Measurements from ENCODE around the gene ATP10A.

Gene ATP10A, protein sequence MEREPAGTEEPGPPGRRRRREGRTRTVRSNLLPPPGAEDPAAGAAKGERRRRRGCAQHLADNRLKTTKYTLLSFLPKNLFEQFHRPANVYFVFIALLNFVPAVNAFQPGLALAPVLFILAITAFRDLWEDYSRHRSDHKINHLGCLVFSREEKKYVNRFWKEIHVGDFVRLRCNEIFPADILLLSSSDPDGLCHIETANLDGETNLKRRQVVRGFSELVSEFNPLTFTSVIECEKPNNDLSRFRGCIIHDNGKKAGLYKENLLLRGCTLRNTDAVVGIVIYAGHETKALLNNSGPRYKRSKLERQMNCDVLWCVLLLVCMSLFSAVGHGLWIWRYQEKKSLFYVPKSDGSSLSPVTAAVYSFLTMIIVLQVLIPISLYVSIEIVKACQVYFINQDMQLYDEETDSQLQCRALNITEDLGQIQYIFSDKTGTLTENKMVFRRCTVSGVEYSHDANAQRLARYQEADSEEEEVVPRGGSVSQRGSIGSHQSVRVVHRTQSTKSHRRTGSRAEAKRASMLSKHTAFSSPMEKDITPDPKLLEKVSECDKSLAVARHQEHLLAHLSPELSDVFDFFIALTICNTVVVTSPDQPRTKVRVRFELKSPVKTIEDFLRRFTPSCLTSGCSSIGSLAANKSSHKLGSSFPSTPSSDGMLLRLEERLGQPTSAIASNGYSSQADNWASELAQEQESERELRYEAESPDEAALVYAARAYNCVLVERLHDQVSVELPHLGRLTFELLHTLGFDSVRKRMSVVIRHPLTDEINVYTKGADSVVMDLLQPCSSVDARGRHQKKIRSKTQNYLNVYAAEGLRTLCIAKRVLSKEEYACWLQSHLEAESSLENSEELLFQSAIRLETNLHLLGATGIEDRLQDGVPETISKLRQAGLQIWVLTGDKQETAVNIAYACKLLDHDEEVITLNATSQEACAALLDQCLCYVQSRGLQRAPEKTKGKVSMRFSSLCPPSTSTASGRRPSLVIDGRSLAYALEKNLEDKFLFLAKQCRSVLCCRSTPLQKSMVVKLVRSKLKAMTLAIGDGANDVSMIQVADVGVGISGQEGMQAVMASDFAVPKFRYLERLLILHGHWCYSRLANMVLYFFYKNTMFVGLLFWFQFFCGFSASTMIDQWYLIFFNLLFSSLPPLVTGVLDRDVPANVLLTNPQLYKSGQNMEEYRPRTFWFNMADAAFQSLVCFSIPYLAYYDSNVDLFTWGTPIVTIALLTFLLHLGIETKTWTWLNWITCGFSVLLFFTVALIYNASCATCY (N-terminal part only)

DNA sequence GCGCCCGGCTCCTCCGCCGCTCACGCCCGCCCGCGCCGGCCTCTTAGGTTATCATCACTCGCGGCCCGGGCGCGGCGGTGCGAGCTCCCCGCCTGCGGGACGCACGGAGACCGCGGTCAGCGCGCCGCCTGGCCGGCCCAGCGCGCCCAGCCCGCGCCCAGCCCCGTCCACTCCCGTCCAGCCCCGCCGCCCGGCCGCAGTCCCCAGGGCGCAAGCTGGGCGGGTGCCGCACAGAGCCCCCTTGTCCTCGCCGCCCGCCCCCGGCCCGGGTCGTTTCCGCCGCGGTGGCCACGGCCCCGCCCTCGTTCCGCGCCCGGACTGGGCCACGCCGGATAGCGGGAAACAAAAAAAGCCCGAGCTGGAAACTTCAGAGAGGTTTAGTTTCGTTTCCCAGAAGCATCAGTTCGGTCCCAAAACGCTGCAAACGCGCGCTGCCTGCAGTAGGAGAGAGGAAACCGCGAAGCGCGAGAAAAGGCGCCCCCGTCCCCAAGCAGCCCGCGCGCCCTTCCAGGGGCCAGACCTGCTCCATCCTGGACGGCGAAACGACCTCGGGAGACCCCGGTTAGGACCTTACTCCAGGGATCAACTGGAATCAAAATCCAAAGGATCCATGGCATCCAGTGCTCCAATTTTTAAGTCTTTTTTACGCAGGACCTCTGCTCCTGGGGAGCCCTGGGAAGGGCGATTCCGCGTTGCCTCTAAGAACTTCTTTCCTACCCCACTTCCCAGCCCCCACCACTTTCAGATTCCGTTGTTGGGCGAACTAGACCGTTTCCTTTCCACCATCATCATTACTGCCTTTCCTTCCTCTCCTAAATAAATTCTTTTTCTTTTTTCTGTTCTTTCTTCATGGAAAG is at the start of gene ATP10A:
Gene ATP10A (minus strand): TSS at position 217 of the 857 bp plus-strand sequence. CDS start 231 bp downstream, outside the sequence.
- no peak for DNase-seq

DNA sequence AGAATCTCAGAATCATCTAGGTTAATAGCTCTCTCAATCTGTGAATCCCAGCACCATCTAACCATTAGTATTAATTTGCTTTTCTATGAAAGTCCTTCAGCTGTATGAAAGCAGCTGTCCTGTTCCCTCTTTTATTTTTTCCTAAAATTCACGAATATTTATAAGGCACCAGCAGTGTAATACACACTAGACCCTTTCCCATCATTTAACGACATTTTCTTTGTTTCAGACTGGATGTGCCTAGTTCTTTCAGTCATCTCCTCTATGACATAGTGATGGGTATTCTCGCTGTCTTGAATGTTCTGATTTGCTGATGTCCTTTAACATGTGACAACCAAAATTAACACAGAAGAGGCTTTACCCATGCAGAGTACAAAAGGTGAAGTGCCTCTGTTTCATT is 48.9 kb upstream of the ATP10A start:
- no peak for DNase-seq

DNA sequence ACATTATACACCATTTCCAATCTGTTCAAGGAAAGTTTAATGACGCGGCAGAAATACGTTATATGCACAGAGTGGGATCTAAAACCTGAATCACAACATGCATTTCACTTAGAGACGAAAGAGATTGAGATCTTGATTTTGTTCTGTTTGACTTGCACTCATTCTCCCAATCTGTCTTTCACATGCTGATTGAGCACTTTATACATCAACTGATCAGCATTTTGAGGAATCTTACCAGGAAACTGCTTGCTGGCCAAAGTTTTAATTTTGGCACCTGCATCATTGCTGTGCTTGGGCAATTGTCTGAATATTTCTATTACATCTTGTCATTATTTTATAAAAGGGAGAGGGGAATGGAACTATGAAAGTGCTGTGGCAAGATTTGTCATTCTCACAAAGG is 47.7 kb upstream of the ATP10A start:
- DNase-seq: no peak

- no peak for DNase-seq
Observed at GRCh38 chr15:25909806-25910205, 46.7 kb upstream of the ATP10A start.

GRCh38 chr15:25909325-25909724 is 46.2 kb upstream of the ATP10A start:
- DNase-seq: no peak

DNA sequence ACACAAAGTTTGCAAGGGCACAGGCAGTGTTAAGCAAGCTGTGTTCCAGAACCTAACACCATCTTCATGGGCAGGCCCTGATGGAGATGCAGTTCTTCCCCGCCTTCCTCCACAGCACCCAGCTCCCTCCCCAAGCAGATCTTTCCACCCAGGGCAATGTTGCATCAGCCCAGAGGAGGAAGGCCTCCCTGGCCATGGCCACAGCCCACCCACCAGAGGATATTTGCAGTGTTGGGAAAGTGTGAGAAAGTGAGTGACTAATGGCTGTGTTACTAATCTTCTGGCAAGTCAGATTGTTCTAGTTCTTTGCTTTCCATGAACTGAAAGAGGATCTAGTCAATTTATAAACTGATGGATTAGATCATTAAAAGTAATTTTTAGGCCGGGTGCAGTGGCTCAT is 42.0 kb upstream of the ATP10A start:
- DNase-seq: no peak

DNA sequence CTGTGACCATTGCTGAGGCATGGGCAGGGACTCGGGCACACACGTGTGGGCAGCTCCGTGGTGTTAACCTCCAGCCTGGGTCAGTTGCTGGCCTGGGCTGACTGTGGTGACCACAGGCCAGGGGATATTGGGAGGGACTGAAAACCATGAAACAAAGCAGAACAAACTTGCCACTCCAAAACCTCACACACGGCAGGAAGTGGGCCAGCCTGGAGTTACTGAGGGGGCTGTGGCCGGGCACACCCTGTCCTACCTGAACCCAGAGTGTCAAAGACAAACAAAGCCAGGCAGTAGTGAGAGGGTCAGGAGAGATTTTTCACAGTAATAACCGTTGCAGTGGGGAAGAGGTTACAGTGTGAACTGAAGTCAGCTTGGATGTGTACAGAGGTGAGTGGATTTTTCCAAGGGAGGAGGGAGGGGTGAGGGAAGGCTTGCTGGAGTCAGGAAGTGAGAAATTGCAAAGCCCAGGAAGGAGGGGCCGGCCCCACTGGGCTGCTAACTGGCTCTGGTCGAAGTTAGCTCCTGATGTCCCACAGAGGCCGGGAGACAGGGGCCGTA is 40.0 kb upstream of the ATP10A start:
- DNase-seq: peak; percentile 21

- DNase-seq: peak; percentile 11
Observed at GRCh38 chr15:25901811-25902605, 38.9 kb upstream of the ATP10A start.

DNA sequence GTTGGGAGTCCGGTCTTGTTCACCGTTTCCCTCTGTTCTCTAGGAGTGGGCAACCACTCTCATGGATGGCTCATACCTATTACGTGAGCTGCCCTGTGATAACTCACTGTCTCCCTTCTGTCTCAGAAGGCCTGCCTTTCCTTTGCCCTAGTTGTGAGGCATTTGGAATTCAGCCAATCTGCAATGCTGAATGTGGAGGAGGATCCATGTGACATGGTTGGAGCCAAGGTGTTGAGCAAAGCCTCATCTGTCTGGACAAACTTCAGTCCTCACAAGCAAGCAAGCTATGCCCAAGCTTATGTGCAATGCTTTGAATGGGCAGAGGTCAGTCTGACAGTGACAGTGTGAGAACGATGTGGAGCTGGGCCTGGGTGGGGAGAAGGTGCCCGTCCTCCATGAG is 37.8 kb upstream of the ATP10A start:
- no peak for DNase-seq

DNA sequence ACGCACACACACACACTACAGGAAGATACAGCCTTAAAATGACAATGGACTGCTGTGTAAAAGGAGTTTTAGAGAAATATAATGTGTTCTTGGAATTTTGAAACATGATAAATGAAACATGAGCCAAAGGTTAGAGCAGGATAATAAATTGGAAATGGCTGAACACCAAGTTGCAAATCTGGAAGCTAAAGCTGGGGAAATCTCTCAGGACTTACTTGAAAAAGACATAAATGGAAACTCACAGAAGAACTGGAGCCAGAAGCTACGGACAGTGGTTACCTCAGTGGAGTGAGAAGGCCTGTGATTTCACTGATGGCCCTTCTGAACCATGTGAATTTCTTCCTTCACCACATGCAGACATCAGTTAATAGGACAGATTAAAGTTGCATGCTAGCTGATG is 37.3 kb upstream of the ATP10A start:
- DNase-seq: no peak

- no peak for DNase-seq
Observed at GRCh38 chr15:25899870-25900269, 36.7 kb upstream of the ATP10A start.

DNA sequence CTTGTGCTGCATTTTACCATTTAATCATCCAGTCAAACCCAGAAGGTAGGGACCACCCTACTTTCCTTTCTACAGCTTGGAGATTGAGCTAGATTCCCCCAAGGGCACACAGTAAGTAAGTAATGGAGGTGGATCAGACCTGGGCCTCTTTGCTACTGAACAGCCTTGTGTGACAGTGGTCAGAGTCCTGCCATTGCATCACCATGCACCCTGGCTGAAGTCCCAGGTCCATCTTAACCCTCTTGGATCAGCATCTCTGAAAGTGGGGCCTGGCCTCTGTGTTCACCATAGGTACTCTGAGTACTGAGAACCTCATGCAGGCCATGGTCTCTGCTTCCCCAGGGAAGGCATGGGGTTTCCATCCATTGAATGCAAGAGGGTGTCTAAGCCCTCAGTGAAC is 34.5 kb upstream of the ATP10A start:
- no peak for DNase-seq

- no peak for DNase-seq
Observed at GRCh38 chr15:25894371-25894902, 31.3 kb upstream of the ATP10A start.

DNA sequence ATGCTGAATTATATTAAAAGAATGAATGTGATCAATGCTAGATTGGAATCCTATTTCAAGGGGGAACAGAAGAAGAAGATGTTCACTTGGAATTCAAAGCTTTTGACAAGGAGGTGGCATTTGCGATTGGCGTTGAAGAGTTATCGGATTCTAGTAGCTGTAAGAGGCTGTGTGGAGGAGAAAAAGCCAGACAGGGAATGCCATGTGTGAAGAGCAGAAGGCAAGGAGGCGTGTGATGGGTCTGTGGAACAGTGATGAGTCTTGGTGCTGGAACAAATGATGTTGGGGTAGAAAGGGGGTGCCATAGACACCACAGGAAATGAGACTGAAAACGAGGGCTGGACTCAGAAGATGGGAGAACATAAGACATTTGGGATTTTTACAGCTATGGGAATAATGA is 30.5 kb upstream of the ATP10A start:
- DNase-seq: no peak

- no peak for DNase-seq
Observed at GRCh38 chr15:25892126-25892525, 29.0 kb upstream of the ATP10A start.

DNA sequence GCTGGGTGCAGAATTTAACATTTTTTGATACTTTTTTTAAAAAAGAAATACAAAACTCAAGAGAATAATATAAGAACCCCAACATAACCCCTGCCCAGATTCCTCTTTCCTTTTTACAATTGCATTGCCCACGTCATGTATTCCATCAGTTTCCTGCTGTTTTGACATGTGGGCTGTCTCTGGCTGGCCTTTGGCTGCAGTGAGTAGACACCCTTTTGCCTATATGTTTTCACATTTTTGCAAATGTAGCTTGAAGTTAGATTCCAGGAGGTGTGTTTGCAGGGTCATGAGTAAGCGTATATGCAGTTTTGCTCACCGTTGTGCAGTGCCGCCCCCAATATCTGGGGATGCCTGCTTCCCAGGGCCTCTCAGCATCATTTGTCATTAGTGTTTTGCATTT is 28.0 kb upstream of the ATP10A start:
- DNase-seq: no peak

DNA sequence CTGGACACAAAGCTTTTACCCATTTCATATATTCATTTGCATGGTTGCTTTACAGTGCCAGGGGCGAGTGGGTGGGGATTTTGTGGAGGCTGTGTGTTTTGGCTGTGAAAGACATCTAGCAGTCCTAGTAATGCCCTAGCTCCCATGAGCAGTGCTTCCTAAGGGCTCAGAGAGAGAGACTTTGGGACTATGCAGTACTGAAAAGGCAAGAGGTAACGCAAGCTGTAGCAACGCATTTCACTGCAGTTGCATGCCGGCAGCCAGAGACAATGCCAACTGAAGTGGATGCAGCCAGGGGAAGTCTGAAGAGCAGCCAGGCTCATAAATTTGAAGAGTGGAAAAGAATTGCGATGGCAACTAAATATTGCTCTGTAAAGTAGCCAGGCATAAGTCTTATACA is 27.4 kb upstream of the ATP10A start:
- DNase-seq: no peak

- no peak for DNase-seq
Observed at GRCh38 chr15:25887870-25888269, 24.7 kb upstream of the ATP10A start.

DNA sequence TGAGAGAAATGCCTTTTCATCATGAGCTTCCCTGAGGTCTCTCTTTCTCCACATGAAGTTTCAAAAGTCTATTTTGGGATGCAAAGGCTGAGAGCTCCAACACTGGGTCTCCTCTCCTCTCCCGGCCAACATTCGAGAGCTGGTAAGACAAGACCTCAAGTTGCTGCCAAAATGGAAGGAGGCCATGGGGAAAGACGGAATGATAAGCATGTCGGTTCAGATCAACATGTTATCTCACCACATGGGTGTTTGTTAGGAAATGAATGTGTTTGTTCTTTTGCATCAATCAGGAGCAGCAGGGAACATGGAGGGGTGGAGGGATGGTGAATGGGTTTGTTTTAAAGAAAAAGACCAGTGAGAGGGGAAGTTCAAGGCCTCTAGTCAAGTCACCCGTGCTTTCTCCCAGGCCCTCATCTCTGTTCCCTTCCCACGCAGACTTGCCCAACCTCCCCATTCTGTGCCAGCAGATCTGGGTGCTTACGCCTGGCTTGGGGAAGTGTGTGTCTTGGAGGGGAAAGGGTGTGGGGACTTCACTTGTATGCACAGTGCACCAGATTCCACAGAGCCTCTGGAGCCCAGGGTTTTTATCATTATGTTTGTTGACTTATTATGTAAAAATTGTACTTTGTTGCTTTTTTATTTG is 23.5 kb upstream of the ATP10A start:
- DNase-seq: no peak

- no peak for DNase-seq
Observed at GRCh38 chr15:25884370-25884769, 21.2 kb upstream of the ATP10A start.

All from NCI-H510A (cell line).